ENCODE results near the gene FMNL3.

Gene FMNL3

DNA sequence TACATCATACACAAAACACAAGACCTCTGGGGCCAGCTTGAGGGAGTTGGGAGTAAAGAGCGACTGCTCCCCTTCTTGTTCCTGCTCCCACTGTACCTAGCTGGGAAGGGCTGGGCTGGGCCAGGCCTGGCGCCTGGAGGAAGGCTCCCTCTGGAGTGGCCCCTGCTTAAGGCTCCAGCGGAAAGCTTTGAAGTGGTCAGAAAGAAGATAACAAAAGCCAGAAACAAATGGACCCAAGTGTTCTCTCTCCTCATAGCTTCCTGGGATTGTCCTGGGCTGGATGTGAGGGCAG is 58.5 kb downstream of the FMNL3 start:
- no peak for DNase-seq

DNA sequence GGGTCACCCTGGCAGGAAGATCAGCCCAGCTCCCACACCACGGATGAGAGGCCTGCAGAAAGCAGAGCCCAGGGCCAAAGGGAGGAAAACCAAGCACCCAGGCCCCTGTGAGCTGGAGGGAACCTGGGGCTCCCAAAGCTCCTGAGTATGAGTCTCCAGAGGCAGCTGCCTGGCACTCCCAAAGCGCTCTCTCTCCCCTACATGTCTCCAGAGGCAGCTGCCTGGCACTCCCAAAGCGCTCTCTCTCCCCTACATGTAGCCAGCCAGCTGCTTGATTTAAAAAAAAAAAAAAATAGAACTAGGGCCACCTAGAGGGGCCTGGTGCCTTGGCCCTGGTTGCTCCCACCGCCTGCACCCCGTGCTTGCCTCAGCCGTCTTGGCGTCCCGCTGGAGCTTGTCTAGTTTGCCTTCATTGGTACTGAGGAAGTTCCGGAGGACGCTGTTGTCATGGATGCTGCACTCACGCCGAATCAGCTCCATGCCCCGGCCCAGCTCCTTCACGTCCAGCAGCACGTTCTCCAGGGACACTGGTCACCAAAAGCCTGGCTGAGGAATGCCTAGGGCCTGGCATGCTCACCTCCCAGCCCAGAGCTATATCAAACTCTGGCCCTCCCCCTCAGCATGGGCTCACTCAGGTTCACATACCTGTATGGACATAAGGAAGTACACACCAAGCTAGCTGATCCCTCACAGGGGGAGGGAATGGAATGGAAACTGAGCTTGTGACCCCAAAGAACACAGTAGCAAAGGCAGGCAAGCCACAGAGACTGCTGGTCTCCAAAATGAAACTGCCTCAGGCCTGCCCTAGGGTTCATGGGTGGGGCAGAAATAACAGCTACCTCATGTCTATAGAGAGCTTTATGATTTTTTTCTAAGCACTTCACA is 59.1 kb downstream of the FMNL3 start:
- DNase-seq, result no peak

DNA sequence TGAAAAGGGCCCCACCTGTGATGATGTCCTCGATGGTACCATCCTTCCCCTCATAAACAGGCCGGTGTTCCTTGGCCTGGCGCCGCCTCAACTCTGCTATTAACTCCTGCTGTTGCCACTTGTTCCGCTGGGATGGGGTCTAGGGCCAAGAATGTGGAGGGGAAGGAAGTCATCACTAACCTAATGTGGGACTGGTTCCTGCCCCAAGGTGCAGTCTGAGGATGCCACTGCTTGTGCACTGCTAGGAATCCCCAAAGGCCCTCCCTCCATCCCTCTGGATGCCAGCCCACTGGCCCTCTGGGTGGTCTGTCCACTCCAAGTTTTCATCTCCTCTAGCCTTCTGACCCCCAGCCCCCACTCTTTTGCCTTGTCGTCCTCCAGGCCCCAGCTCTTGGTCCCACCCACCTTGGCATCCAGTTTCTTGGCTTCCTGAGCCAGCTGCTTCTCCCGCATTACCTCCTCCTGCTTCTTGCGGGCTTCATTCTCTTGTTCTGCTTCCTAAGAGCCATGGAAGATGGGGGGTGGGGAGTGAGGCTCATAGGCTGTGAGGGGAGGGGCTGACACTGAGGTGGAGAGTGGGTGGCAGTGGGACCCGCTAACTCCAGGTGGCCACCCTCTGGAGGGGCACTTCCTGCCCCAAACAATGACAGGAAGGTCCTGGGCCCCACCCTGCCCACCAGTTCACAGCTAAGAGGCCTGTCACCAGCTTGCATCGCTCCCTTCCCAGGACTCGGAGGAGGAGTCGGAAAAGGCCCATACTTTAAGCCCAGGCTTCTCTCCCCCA is 60.1 kb downstream of the FMNL3 start:
- DNase-seq, result no peak

DNA sequence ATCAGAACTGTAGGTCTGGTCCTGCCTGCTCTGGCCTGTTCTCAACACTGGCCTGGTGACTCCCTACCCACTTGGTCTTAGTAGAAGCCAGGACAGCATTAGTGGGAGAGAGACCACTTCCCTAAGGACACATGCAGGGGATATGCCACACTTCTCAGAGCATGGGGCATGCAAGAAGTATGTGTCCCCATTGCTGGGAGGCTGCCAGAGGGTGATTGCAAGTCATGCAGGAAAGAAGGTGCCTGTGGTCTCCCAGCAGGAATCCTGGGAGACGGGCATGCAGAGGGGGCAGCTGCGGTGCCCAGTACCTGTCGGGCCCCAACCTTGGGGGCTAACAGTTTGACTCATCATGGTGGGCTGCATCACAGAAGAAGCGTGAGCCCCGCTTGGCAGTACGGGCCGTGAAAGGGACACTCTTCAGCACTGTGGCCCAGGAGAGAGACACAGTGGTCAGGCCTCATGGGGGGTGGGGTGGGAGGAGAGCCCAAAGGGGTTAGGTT is 60.8 kb downstream of the FMNL3 start:
- no peak for DNase-seq

DNA sequence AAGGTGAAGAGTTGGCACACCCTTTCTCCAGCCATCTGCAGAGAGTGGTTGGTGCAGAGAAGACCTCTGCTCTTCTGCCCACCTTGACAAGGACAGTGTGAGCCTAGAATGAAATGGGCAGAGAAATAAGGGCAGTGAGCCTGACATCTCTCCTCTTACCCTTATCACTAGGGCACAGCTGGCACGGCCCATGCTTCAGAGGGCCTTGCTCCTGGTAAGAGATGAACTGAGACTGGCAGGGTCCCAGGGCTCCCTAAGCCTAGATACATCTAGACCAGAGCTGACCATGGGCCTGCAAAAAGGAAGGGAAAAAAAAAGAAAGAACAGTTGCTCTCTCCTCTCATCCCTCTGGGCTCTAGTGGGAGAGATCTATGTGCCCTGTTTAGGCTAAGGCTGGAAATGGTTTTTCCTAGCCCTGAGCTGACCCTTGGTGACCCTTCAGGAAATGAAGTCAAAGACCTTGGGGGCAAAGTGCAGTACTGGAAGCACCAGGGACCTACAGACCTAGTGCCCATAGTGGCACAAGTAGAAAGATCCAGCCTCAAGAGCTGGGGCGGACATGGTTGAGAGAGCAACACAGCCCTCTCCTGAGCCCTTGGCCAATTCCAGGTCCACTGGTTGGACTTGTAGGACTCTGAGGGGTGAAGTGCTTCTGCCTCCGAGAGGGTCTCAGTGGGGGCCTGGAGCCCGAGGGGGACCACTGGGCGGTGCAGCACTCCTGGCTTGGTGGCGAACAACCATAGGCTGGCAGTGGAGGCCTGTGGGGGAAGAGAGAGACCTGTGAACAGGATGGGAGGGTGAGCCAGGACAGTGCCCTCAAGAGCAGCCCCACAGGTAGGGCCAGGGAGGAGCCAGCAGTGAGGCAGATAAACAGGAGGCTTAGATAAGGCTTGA is 61.8 kb downstream of the FMNL3 start:
- DNase-seq, result no peak

DNA sequence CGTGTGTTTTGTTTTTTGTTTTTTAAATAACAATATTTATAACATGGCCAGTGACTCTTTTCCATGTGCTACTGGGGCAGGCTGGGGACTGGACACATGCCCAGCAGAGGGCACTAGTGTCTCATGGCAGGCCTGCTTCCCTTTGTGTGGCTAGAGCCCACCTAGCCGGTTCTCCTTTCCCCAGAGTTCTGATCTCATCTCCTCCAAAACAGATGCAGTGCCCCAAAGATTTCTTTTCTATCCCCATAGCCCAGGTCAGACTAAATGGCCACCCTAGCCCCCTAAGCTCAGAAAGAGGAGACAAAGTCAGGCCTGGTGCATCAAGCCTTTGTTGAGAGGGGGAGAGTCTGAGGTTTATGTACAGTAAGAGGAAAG is 62.6 kb downstream of the FMNL3 start:
- no peak for DNase-seq

DNA sequence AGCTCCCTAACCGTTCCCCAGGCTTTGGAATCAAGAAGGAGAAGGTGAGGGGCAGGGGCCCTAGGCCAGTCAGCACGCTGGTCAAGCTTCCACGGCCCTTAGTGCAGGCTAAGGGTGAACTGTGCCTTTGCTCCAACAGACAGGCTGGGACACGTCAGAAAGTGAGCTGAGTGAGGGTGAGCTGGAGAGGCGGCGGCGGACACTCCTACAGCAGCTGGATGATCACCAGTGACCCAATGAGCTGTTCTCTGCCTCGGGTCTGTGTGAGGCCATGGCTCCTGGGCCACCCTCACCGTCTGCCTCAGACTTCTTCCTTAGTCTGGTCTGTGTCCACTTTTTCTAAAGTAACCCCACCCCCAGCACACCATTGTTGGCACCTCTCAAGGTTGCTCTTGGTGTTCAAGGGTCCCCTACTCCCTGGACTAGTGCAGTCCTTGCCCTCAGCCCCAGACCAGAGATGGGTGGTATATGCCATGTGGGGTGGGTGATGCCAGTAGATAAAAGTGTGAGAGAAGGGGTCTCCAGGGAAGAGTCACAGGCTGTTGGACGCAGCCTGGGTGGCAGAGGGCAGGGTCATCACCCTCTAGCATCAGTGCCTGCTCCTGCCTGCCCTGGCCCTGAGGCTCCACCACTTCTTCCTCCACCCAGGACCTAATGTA is 63.1 kb downstream of the FMNL3 start:
- DNase-seq, result no peak

DNA sequence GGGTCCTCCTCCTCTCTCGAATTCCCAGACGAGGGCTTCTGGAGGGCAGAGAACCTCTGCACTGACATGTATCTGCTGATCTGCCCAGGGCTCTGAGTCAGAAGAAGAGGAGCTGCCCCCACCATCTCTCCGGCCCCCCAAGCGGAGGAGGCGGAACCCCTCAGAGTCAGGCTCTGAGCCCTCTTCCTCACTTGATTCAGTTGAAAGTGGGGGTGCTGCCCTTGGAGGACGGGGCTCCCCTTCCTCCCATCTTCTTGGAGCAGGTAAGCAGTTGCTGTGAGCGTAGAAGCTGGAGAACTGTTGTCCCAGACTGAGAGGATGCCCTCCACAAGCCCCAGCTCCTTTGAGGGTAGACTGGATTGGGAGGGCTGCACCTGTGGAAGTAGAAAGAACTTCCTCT is 64.1 kb downstream of the FMNL3 start:
- no peak for DNase-seq

DNA sequence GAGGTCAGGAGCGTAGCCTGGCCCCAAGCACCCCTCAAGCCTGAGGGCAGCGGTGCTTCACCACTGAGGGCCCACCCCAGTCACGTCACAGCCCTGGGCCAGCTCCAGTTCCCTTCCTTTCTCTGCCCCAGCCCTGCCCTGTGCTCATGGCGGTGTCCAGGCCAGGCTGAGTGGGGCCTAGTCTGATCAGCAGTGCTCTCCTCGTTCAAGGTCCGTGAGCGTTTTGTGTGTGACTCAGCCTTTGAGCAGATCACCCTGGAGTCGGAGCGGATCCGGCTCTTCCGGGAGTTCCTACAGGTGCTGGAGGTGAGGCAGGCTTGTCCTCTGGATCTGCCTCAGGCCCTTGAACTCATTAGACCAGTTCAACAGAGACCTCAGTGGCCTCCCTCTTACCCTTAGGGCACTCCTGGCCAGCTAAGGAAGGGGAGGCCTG is 64.8 kb downstream of the FMNL3 start:
- no peak for DNase-seq

DNA sequence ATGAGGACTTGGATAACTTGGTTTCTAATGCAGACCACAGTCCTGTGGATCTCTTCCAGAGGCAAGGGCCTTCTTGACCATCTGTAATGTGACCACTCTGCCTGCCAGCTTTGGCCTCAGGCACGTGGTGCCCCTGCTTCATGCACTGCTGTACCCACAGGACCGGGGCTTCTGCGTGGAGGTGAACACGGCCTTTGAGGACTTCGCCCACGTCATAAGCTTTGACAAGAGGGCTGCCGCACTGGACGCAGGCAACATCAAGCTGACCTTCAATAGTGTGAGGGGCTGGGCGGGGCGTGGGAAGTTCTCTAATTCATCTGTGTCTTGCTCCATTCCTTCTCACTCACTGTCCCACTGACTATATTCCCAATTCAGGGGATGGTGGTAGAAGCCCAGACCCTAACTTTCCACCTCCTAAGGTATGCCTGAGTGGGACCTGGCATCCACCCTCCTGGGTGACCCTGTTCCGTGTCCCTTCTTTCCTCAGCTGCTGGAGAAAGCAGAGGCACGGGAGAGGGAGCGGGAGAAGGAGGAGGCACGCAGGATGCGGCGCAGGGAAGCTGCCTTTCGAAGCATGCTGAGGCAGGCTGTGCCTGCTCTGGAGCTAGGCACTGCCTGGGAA is 65.3 kb downstream of the FMNL3 start:
- no peak for DNase-seq

DNA sequence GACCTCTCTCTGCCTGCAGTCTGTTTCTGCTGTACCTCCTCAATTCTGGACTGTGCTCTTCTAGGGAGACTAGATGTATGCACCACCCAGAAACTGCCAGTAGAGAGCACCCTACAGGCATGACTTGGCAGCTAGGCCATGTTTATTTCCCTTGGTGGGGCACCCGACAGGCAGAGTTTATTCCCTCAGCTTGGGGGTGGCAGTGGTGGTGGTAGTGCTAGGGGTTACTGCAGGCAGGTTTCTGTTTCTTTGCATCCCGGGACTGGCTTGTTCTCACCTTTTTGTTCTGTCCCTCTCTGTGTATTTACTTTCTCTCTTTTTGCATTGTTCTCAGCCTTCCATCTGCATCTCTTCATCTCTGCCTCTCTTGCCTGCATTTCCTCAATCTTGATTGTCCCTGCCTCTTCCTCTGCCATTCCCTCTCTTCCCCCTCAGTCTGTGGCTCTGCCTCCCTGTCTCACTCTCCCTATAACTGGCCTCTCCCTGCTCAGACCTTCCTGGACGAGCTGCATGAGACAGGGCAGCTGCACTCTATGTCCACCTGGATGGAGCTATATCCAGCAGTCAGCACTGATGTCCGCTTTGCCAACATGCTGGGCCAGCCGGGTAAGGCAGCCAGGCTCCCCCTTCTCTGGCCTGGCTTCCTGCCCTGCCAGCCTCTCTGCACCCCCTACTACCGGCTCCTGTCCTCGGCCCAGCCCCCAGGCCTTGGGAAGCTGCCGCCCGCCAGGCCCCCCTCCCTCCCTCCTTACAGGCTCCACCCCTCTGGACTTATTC is 70.0 kb downstream of the FMNL3 start:
- no peak for DNase-seq

DNA sequence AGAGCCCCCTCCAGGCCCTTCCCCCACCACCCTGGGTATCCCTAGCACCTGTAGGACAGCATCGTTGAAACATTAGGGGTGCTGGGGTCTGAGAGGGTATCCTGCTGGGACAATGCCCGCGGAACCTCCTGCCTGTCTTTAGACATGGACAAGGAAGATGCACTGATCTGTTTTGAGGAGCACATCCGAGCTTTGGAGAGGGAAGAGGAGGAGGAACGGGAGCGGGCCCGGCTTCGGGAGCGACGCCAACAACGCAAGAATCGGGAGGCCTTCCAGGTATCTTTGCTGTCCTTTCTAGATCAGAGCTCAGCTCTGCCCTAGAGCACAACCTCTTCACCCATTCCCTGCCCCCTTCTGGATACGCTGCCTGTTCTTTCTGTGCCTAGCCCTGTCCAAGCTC is 70.6 kb downstream of the FMNL3 start:
- no peak for DNase-seq

DNA sequence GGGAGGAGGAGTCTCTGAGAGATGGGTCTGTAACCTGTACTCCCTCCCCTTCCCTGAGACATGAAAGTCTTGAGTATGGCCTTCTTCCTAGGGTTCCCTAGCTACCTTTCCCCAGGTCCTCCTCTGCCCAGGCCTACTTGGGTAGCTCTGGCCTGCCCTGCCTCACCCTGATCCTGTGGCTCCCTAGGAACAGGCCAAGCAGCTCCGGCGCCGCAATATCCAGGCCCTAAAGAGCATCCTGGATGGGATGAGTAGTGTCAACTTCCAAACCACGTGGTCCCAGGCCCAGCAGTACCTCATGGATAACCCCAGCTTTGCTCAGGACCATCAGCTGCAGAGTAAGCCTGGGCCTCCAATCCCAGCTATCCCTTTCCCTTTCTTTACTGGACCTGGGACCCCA is 71.5 kb downstream of the FMNL3 start:
- DNase-seq, result no peak

DNA sequence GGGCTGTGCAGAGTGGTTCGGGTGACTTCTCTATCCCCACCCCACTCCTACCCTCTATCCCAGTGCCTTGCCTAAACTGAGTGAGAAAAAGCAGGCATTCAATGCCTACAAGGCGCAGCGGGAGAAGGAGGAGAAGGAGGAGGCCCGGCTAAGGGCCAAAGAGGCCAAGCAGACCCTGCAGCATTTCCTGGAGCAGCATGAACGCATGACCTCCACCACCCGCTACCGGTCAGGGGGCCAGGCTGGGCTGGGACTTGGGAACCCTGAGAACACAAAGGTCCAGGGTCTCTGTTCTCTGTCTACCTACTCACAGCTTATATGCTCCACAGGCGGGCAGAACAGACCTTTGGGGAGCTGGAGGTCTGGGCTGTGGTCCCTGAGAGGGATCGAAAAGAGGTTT is 72.2 kb downstream of the FMNL3 start:
- DNase-seq, result no peak

DNA sequence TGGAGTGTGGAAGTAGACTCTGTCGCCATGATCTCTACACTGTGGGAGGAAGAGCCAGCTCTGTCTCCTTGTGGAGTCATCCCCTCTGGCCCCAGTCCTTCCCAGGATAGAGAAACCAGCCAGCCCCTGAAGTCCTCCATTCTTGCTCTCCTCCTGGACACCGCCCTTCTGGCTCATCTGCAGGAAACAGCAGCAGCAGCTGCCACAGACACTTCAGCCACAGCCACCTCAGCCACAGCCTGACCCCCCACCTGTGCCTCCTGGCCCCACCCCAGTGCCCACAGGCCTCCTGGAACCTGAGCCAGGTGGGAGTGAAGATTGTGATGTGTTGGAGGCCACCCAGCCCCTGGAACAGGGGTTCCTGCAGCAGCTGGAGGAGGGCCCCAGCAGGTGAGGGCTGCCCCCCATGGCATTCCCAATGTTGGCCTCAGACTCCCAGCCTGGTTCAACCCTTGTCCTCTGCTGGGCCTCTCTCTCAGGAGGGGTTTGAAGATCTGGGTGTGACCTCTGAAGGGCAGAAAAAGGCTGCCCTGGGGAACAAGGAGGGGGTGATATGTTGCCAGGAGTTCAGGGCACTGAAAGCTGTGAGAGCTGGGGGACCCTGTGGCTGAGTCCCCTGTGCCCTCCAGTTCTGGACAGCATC is 73.4 kb downstream of the FMNL3 start:
- DNase-seq, result no peak

DNA sequence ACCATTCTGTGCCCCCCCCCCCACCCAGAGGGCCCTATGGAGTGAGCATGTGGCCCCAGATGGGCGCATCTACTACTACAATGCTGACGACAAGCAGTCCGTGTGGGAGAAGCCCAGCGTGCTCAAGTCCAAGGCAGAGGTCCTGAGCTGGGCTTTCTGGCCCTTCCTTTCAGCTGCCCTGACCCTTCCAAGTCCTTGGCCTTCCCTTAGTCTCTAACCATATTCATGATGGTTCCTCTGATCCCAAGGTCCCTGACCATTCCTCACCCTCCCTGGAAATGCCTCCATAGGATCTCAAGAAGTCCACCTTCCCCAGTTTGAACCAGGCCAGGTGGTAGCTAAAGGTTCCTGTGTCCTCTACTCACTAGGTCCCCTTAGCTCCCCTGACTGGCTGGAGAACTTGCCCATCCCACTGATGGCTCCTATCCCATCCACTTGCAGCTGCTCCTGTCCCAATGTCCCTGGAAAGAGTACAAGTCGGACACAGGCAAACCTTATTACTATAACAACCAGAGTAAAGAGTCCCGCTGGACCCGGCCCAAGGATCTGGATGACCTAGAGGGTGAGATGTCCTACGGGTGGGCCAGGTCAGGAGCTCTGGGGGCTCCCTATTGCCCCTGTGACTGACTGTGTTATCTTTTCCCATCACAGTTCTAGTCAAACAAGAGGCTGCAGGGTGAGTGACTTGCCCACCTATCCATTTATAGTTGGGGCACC is 74.1 kb downstream of the FMNL3 start:
- no peak for DNase-seq

DNA sequence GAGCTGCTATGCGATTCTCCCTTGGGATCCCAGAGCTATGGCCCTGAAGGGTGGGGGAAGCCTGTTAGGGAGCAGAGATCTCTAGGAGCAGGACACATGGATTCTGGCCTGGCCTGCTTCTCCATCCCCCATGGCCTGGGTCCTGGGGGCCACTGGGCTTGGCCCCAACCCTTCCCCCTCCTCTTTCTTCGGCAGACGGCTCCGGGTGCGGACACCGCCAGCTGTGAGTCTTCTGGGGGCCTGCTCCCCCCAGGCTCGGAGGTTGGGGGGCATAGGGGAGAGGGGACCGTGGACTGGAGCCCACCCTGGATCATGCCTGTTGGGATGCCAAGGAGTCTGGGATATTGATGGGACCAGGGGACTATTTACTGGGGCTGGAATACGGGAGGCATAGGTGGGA is 74.8 kb downstream of the FMNL3 start:
- no peak for DNase-seq

DNA sequence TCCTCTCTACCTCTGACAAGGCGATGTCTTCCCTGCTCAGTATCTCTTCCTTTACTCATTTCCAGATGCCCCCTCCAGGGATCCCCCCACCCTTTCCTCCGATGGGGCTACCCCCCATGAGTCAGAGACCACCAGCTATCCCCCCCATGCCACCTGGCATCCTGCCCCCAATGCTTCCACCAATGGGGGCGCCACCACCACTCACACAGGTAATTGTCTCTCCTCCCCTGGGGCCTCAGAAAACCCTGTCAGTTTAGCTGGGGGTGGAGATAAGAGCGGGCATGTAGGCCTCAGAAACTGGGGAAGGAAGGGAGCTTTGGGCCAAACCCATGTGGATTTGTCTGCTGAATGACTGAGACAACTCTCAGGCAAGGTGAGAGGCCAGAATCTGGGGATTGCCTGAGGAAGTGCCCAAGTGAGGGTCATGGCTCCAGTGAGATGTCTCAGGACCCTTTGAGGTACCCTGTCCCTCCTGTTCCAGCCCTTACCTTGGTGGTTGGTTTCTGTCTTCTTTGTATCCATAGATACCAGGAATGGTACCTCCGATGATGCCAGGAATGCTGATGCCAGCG is 75.8 kb downstream of the FMNL3 start:
- no peak for DNase-seq

DNA sequence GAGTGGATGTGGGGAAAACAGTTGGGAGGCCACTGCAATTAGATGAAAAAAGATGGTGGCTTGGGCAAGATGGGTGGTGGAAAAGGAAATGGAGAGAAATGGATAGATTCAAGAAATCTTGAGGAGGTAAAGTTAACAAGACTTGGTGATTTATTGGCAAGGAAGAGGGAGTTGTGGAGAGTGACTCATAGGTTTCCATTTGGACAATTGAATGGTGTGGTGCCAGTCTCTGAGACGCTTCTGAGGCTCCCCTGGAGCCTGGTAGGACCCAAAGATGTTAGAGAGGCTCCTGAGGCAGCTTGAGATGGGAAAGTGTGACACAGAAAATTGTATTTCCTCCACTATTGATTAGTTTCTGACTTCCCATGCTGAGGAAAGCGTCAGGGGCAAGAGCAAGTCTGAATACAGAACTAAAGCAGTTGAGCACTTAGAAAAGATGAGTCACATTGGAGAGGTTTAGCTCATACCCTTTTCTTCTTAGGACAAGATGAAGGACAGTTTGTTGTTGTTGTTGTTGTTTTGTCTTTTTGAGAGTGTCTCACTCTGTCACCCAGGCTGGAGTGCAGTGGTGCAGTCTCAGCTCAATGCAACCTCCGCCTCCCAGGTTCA is 79.3 kb downstream of the FMNL3 start:
- no peak for DNase-seq

Data from SIG-M5 (cell line).